ENCODE data around the gene MLPH. TPM values are rescaled to one million over a fixed set of nuclear protein-coding genes. Genes with fewer than 3 reads are reported as not detected.

MLPH gene
- total and polyA plus RNA-seq, 3 experiments from 2014 or later = not detected

DNA sequence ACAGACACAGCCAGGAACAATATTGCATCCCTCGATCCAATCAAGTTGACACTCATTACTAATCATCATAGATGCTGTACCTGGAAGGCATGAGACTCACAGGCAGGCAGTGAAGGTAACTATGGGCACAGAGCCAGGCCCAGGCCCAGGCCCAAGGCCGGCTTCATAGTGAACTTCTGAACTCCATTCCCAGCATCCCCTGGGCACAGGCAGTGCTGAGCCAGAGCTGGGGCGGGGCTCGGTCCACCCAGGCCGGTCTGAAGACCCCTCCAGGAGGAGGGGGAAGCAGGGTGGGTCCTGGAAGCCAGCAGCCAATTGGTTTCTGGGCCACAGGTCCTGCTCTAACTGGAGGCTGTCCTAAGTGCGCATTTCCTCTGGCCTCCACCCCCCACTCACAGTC, 37.6 kb downstream of the MLPH start:
- H3K4me3 Mint-ChIP-seq = no peak overlapping the region
- H3K9me3 ChIP-seq (ENCODE audit: low read length) = no peaks in the 10 kb centered on the region
- no peaks in the 10 kb centered on the region for H3K27me3 Mint-ChIP-seq
- no peaks in the 10 kb centered on the region for H3K4me1 Mint-ChIP-seq
- no peaks in the 10 kb centered on the region for H3K9me3 Mint-ChIP-seq
- ChIA-PET CTCF (no interaction called here), POLR2A (no interaction called here)
- no peaks in the 10 kb centered on the region for H3K36me3 Mint-ChIP-seq
- H3K27ac ChIP-seq (ENCODE audit: low read depth, low read length) = no peak overlapping the region
- no peak overlapping the region for H3K4me3 ChIP-seq (ENCODE audit: low read length)
- no peak overlapping the region for H3K27ac Mint-ChIP-seq
- no peaks in the 10 kb centered on the region for H3K36me3 ChIP-seq (ENCODE audit: insufficient read depth, low read length)
- no peaks in the 10 kb centered on the region for H3K4me1 ChIP-seq (ENCODE audit: insufficient read depth, low read length)
- DNase-seq = no peak
- no peaks in the 10 kb centered on the region for H3K27me3 ChIP-seq (ENCODE audit: insufficient read depth, low read length, poor library complexity, severe bottlenecking)

- ChIA-PET CTCF (interaction anchor here (1.0 kb wide), 1 partner anchor 13 kb away, joined by 3 read pairs; no protein-coding TSS in a partner anchor), POLR2A (no interaction called here)
- Histone ChIP-seq H3K4me3 (ENCODE audit: low read length) (no peak overlapping the region), H3K4me1 (ENCODE audit: insufficient read depth, low read length) (no peaks in the 10 kb centered on the region), H3K36me3 (ENCODE audit: insufficient read depth, low read length) (no peaks in the 10 kb centered on the region), H3K9me3 (ENCODE audit: low read length) (no peaks in the 10 kb centered on the region), H3K27ac (ENCODE audit: low read depth, low read length) (no peak overlapping the region), H3K27me3 (ENCODE audit: insufficient read depth, low read length, poor library complexity, severe bottlenecking) (no peaks in the 10 kb centered on the region)
- no peak overlapping the region for H3K4me3 Mint-ChIP-seq
- no peaks in the 10 kb centered on the region for H3K36me3 Mint-ChIP-seq
- no peaks in the 10 kb centered on the region for H3K4me1 Mint-ChIP-seq
- H3K27me3 Mint-ChIP-seq = no peaks in the 10 kb centered on the region
- no peak overlapping the region for H3K27ac Mint-ChIP-seq
- DNase-seq = no peak
- H3K9me3 Mint-ChIP-seq = no peaks in the 10 kb centered on the region
Observed at GRCh38 chr2:237525559-237526157, 38.6 kb downstream of the MLPH start.

DNA sequence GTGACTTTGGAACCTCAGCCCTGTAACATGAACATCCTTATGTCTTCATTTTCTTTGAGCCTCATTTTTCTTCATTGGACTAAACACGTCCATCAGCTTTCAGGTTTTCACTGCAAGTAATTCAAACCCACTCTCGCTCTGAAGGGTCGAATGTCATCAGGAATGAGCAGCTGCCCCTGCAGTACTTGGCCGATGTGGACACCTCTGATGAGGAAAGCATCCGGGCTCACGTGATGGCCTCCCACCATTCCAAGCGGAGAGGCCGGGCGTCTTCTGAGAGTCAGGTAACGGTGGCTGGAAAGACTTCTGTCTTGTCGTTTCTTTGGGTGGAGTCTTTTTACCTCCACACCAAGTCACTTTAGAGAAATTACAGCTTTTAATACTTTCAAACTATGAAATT, 40.2 kb downstream of the MLPH start:
- H3K9me3 Mint-ChIP-seq = no peaks in the 10 kb centered on the region
- no peak overlapping the region for H3K27ac Mint-ChIP-seq
- H3K27me3 Mint-ChIP-seq = no peaks in the 10 kb centered on the region
- no peaks in the 10 kb centered on the region for H3K4me1 ChIP-seq (ENCODE audit: insufficient read depth, low read length)
- no peak overlapping the region for H3K27ac ChIP-seq (ENCODE audit: low read depth, low read length)
- H3K27me3 ChIP-seq (ENCODE audit: insufficient read depth, low read length, poor library complexity, severe bottlenecking) = no peaks in the 10 kb centered on the region
- no peaks in the 10 kb centered on the region for H3K36me3 Mint-ChIP-seq
- no peak overlapping the region for H3K4me3 Mint-ChIP-seq
- no peak overlapping the region for H3K4me3 ChIP-seq (ENCODE audit: low read length)
- H3K36me3 ChIP-seq (ENCODE audit: insufficient read depth, low read length) = no peaks in the 10 kb centered on the region
- ChIA-PET POLR2A (no interaction called here), CTCF (no interaction called here)
- no peaks in the 10 kb centered on the region for H3K9me3 ChIP-seq (ENCODE audit: low read length)
- DNase-seq = no peak
- no peaks in the 10 kb centered on the region for H3K4me1 Mint-ChIP-seq

- no peaks in the 10 kb centered on the region for H3K36me3 ChIP-seq (ENCODE audit: insufficient read depth, low read length)
- H3K27me3 Mint-ChIP-seq = no peaks in the 10 kb centered on the region
- H3K27ac Mint-ChIP-seq = no peak overlapping the region
- no peaks in the 10 kb centered on the region for H3K9me3 ChIP-seq (ENCODE audit: low read length)
- no peaks in the 10 kb centered on the region for H3K27me3 ChIP-seq (ENCODE audit: insufficient read depth, low read length, poor library complexity, severe bottlenecking)
- ChIA-PET POLR2A (no interaction called here), CTCF (no interaction called here)
- H3K4me1 ChIP-seq (ENCODE audit: insufficient read depth, low read length) = no peaks in the 10 kb centered on the region
- no peak overlapping the region for H3K4me3 Mint-ChIP-seq
- no peaks in the 10 kb centered on the region for H3K4me1 Mint-ChIP-seq
- no peak overlapping the region for H3K27ac ChIP-seq (ENCODE audit: low read depth, low read length)
- H3K36me3 Mint-ChIP-seq = no peaks in the 10 kb centered on the region
- no peaks in the 10 kb centered on the region for H3K9me3 Mint-ChIP-seq
- H3K4me3 ChIP-seq (ENCODE audit: low read length) = no peak overlapping the region
- no peak for DNase-seq
Observed at GRCh38 chr2:237527766-237528165, 40.7 kb downstream of the MLPH start.

- ChIA-PET POLR2A (no interaction called here), CTCF (no interaction called here)
- no peaks in the 10 kb centered on the region for H3K27me3 Mint-ChIP-seq
- no peak overlapping the region for H3K4me3 Mint-ChIP-seq
- Histone ChIP-seq H3K27me3 (ENCODE audit: insufficient read depth, low read length, poor library complexity, severe bottlenecking) (no peaks in the 10 kb centered on the region), H3K4me1 (ENCODE audit: insufficient read depth, low read length) (no peaks in the 10 kb centered on the region), H3K9me3 (ENCODE audit: low read length) (no peaks in the 10 kb centered on the region), H3K4me3 (ENCODE audit: low read length) (no peak overlapping the region), H3K27ac (ENCODE audit: low read depth, low read length) (no peak overlapping the region), H3K36me3 (ENCODE audit: insufficient read depth, low read length) (no peaks in the 10 kb centered on the region)
- H3K4me1 Mint-ChIP-seq = no peaks in the 10 kb centered on the region
- H3K36me3 Mint-ChIP-seq = no peaks in the 10 kb centered on the region
- peak overlapping the region in 1 of 8 donors; percentile 33 for H3K27ac Mint-ChIP-seq
- H3K9me3 Mint-ChIP-seq = no peaks in the 10 kb centered on the region
- no peak for DNase-seq
Observed at GRCh38 chr2:237529452-237530402, 42.7 kb downstream of the MLPH start.

GRCh38 chr2:237530472-237531433, 43.7 kb downstream of the MLPH start:
- POLR2A ChIA-PET = no interaction called here
- Histone ChIP-seq H3K27ac (ENCODE audit: low read depth, low read length) (no peak overlapping the region), H3K27me3 (ENCODE audit: insufficient read depth, low read length, poor library complexity, severe bottlenecking) (no peaks in the 10 kb centered on the region), H3K4me3 (ENCODE audit: low read length) (no peak overlapping the region), H3K4me1 (ENCODE audit: insufficient read depth, low read length) (no peaks in the 10 kb centered on the region), H3K36me3 (ENCODE audit: insufficient read depth, low read length) (no peaks in the 10 kb centered on the region), H3K9me3 (ENCODE audit: low read length) (no peaks in the 10 kb centered on the region)
- Mint-ChIP-seq H3K27me3 (peaks cover 0 to 1% of the 10 kb centered on the region in 2 donors), H3K9me3 (no peaks in the 10 kb centered on the region), H3K27ac (peak overlapping the region in 1 of 8 donors; percentile 81), H3K36me3 (no peaks in the 10 kb centered on the region), H3K4me3 (no peak overlapping the region), H3K4me1 (no peaks in the 10 kb centered on the region)
- CTCF ChIA-PET = no interaction called here
- DNase-seq = no peak

DNA sequence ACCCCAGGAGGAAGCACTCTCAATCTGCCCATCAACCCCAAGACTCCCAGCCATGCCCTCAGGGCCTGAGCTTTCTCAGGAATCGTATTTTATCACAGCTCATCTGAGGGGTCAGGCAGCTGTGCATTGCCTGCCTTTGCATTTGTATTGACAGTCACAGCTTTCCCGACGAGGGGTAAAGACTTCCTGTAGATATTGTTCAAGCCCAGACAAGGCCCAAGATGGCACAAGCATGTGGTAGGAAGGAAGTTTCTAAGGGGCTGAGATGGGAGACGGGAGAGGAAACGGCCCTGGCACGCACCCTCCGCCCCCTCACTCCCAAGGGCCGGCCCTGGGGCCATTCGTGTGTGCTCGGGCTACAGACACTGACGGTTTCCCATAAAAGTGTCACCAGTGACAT, 45.1 kb downstream of the MLPH start:
- Histone ChIP-seq H3K36me3 (ENCODE audit: insufficient read depth, low read length) (no peaks in the 10 kb centered on the region), H3K4me3 (ENCODE audit: low read length) (no peak overlapping the region), H3K9me3 (ENCODE audit: low read length) (no peaks in the 10 kb centered on the region), H3K27me3 (ENCODE audit: insufficient read depth, low read length, poor library complexity, severe bottlenecking) (no peaks in the 10 kb centered on the region), H3K27ac (ENCODE audit: low read depth, low read length) (no peak overlapping the region), H3K4me1 (ENCODE audit: insufficient read depth, low read length) (no peaks in the 10 kb centered on the region)
- peaks cover 0 to 3% (median 0%) of the 10 kb centered on the region in 5 donors for H3K9me3 Mint-ChIP-seq
- H3K27me3 Mint-ChIP-seq = peaks cover 3 to 13% of the 10 kb centered on the region in 2 donors
- H3K27ac Mint-ChIP-seq = no peak overlapping the region
- DNase-seq = no peak
- ChIA-PET CTCF (interaction anchor here (0.9 to 1.6 kb wide), 3 partner anchors 19 to 110 kb away, joined by 3 to 5 read pairs (median 3); no protein-coding TSS in a partner anchor), POLR2A (no interaction called here)
- no peak overlapping the region for H3K4me3 Mint-ChIP-seq
- H3K4me1 Mint-ChIP-seq = no peaks in the 10 kb centered on the region
- no peaks in the 10 kb centered on the region for H3K36me3 Mint-ChIP-seq

Measured in CD8-positive, alpha-beta memory T cell (primary cell).